ENCODE results near the gene EEF2K. TPM values are rescaled to one million over a fixed set of nuclear protein-coding genes. Genes with fewer than 3 reads are reported as not detected.
A peak's percentile ranks its signal among the peaks of the same experiment; 100 is the strongest.
"Not testable (repeated sequence)": the region's sequence is repeated elsewhere in the genome, so short reads cannot be mapped to it uniquely, and the experiment has no call there.

Gene EEF2K
- total RNA-seq, 3 donors from 2014 or later, result 23.3 to 40.5 (median 30.0) TPM

DNA sequence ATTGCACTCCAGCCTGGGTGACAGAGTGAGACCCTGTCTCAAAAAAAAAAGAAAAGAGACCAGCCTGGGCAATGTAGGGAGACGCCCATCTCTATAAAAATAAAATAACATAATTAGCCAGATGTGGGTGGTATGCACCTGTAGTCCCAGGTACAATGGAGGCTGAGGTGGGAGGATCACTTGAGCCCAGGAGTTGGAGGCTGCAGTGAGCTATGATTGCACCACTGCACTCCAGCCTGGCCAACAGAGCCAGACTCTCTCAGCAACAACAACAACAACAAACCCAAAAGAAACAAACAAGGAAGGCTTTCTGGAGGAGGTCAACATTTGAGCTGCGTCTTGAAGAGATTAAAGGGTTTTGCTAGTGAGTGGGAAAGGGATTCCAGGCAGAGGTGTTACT is 8.3 kb downstream of the EEF2K start:
- TF ChIP-seq POLR2AphosphoS5 (IDR thresholded peaks at IDR 0.05) (no peak), POLR2A (IDR thresholded peaks at IDR 0.05) (no peak)
- TF ChIP-seq, protein P1, sequence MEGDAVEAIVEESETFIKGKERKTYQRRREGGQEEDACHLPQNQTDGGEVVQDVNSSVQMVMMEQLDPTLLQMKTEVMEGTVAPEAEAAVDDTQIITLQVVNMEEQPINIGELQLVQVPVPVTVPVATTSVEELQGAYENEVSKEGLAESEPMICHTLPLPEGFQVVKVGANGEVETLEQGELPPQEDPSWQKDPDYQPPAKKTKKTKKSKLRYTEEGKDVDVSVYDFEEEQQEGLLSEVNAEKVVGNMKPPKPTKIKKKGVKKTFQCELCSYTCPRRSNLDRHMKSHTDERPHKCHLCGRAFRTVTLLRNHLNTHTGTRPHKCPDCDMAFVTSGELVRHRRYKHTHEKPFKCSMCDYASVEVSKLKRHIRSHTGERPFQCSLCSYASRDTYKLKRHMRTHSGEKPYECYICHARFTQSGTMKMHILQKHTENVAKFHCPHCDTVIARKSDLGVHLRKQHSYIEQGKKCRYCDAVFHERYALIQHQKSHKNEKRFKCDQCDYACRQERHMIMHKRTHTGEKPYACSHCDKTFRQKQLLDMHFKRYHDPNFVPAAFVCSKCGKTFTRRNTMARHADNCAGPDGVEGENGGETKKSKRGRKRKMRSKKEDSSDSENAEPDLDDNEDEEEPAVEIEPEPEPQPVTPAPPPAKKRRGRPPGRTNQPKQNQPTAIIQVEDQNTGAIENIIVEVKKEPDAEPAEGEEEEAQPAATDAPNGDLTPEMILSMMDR (IDR thresholded peaks at IDR 0.05), result no peak
- intact Hi-C loops (cut with DNase I; ENCODE audit: low total_unique reads), result loop anchor here (1.0 kb wide), 1 partner anchor 24 kb away; no protein-coding TSS in a partner anchor
- H3K36me3 ChIP-seq, result no peaks in the 10 kb centered on the region
- H3K27me3 ChIP-seq, result no peaks in the 10 kb centered on the region
- H3K9me3 ChIP-seq, result no peaks in the 10 kb centered on the region
- no peak overlapping the region for H3K4me3 ChIP-seq
- H3K4me1 ChIP-seq, result no peaks in the 10 kb centered on the region
- DNase-seq (ENCODE audit: low spot score in 2 of 2), result no peak
- H3K27ac ChIP-seq, result no peak overlapping the region

DNA sequence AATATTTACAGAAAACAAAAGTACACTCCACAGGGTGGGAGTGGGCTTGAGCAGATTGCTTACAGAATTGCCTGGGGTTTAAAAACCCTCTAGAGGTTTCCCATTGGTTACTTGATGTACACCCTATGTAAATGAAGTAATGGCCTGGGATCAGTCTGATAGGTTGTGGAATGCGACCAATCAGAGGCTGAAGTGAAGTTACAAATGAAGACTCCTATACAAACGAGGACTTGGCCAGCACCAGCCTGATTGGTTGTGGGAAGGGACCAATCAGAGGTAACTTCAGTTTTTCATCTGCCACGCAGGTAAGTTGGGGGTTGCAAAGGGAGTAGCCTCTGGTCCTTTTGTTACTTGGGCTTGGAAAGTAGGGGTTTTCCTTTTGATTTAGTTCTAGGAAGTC is 8.8 kb downstream of the EEF2K start:
- Histone ChIP-seq H3K27ac (no peak overlapping the region), H3K4me1 (no peaks in the 10 kb centered on the region), H3K27me3 (no peaks in the 10 kb centered on the region), H3K9me3 (no peaks in the 10 kb centered on the region), H3K4me3 (no peak overlapping the region), H3K36me3 (no peaks in the 10 kb centered on the region)
- TF ChIP-seq, protein P1 (IDR thresholded peaks at IDR 0.05), result no peak
- no peak for TF ChIP-seq POLR2A (IDR thresholded peaks at IDR 0.05)
- no peak for TF ChIP-seq POLR2AphosphoS5 (IDR thresholded peaks at IDR 0.05)
- intact Hi-C loops (cut with DNase I; ENCODE audit: low total_unique reads), result loop anchor here (1.0 kb wide), 1 partner anchor 23 kb away; no protein-coding TSS in a partner anchor
- DNase-seq (ENCODE audit: low spot score in 2 of 2), result no peak

DNA sequence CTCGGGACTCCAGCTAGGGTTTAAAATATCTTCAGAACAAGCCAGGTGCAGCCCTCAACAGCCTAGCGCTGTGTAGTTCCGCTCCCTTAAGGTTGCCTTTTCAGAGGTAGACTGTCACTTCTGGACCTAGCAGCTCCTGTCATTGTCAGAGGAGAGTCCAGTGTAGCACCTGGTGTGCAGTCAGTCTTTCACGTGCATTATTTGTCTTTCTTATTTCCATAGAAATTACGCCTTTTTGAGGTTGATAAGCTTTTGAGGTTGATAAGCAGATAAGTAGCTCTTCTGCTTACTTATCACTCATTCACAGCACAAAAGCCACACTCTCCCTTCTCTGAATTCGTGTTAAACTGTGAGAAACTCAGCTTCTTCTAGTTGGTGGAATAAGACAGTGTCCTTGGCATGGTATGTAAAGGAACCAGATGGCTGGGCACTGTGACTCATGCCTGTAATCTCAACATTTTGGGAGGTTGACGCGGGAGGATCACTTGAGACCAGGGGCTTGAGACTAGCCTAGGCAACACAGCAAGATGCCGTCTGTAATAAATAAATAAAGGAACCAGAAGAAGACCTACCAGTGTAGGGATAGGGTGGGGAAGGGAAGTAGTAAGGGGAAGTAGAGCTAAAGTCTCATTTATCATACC is 10.2 kb downstream of the EEF2K start:
- no peaks in the 10 kb centered on the region for H3K27me3 ChIP-seq
- no peak overlapping the region for H3K4me3 ChIP-seq
- DNase-seq (ENCODE audit: low spot score in 2 of 2), result no peak
- H3K9me3 ChIP-seq, result no peaks in the 10 kb centered on the region
- no peak for TF ChIP-seq POLR2AphosphoS5 (IDR thresholded peaks at IDR 0.05)
- no peak for TF ChIP-seq POLR2A (IDR thresholded peaks at IDR 0.05)
- TF ChIP-seq, protein P1 (IDR thresholded peaks at IDR 0.05), result no peak
- no peak overlapping the region for H3K27ac ChIP-seq
- no peaks in the 10 kb centered on the region for H3K4me1 ChIP-seq
- H3K36me3 ChIP-seq, result no peaks in the 10 kb centered on the region
- intact Hi-C loops (cut with DNase I; ENCODE audit: low total_unique reads), result no loop called here

DNA sequence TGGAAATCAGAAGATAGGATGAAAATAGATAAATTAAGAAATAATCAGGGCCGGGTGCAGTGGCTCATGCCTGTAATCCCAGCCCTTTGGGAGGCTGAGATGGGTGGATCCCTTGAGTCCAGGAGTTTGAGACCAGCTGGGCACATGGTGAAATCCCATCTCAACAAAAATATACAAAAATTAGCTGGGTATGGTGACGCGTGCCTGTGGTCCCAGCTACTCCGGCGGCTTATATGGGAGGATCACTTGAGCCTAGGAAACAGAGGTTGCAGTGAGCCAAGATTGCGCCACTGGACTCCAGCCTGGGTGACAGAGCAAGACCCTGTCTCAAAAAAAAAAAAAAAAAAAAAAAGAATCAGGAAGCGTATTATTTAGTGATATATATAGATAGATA is 10.8 kb downstream of the EEF2K start:
- H3K27me3 ChIP-seq; H3K27ac ChIP-seq; intact Hi-C loops (cut with DNase I; ENCODE audit: low total_unique reads); DNase-seq (ENCODE audit: low spot score in 2 of 2); H3K4me3 ChIP-seq; H3K9me3 ChIP-seq; H3K36me3 ChIP-seq; H3K4me1 ChIP-seq: not testable (repeated sequence)

DNA sequence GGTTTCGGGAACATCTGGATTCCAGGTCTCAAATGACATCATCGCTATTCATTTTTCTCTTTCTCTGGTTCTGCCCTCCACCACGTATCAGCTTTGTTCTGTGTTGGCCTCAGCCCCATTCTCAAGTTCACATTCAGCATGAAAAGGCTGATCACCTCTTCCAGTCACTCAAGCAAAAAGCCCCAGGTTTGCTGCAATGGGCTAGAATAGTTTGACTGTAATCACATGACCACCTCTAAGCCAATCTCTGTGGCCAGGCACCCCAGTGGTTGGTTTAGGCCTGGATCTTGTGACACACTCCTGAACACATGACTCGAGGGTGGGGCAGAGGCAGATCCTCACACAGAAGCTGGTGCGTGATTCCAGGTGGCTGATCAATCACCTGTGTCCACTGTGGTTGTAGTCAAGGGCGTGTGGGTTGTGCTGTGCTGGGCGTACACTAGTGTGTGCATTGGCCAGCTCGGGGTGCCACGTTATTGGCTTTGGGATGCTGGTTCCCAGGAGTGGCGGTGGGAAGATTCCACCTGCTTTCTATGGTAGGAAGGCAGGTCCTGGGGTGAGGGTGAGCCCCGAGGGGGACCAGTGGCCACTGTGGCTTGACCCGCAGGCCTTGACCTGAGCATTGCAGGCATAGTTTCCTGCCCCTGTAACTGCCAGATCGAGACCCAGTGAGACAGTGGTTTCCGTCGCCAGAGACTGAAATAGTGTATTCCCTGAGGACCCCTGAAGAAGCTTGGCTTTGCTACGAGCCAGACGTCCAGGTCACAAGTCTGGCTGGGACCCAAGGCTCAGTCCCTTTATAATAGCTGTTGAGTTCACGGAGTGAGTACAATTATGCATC is 12.0 kb downstream of the EEF2K start:
- Histone ChIP-seq H3K9me3 (no peaks in the 10 kb centered on the region), H3K4me1 (no peaks in the 10 kb centered on the region), H3K27ac (peak overlapping the region; percentile 21 to 53), H3K27me3 (no peaks in the 10 kb centered on the region), H3K36me3 (no peaks in the 10 kb centered on the region), H3K4me3 (no peak overlapping the region)
- TF ChIP-seq POLR2A (IDR thresholded peaks at IDR 0.05), result no peak
- TF ChIP-seq POLR2AphosphoS5 (IDR thresholded peaks at IDR 0.05), result peak in 1 of 3 donors; percentile 2
- no peak for DNase-seq (ENCODE audit: low spot score in 2 of 2)
- intact Hi-C loops (cut with DNase I; ENCODE audit: low total_unique reads), result no loop called here
